GM18861 (cell line): ENCODE results near the gene TFAP2E.

Source experiments
- ATAC-seq: cut with Tn5 transposase; IDR thresholded peaks from one replicate; pipeline ENCODE4 v1.9.1; 2021; ENCODE audit not compliant: unreplicated experiment

TFAP2E gene

DNA sequence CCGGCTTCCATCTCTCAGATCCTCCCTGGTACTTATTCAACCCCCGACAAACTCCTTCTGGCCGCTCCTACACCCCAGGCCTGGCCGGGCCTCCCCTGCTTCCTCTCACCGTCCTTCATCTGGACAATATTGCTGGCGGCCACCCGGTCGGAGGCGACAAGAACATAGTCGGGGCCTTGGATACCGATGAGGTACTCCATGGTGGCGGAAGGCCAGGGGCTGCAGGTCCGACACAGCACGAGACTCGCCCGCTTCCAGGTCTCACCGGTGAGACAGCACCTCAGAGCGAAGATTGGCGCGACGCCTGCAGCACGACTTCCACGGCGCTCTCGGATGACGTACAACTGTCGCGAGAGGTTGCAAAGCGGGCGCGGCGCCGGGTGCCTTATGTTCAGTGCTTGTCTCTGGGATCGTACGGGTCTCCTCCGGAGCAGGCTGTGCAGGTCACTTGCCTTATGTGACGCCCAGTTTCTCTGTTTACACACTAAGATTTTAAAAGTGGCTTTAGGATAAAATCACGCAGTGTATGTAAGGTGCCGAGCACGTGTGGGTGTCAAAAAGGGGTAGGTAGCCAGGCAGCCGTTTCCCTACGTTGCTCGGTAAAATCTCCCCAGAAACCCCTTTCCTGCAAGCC lies 68.2 kb downstream of the TFAP2E start, which contains the start of gene PSMB2:
Gene PSMB2 (minus strand): TSS at position 294 of the 634 bp plus-strand sequence. CDS start 94 bp downstream, at position 200.
- peak; percentile 68 for ATAC-seq

DNA sequence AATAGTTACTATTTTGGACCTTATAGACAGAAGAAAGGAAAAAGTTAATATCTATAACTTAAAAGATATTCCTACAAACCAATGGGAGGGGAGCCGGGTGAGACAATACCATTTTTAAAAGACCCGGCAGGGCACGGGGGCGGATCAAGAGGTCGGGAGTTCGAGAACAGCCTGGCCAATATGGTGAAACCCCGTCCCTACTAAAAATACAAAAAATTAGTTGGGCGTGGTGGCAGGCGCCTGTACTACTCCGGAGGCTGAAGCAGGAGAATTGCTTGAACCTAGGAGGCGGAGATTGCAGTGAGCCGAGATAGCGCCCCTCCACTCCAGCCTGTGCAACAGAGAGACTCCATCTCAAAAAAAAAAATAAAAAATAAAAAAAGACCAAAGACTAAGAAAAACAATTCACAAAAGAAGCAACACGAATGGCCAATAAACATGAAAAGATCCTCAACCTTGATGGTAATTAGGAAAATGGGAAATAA lies 69.4 kb downstream of the TFAP2E start:
- ATAC-seq = no peak

- no peak for ATAC-seq
These were observed 71.1 kb downstream of the TFAP2E start for GRCh38 chr1:35644204-35644603.
